IPS-15b (cell line): ENCODE measurements around the gene POU6F2.
"Not testable (repeated sequence)": the region's sequence is repeated elsewhere in the genome, so short reads cannot be mapped to it uniquely, and the experiment has no call there.

ENCODE experiments used
- H3K27me3 ChIP-seq: one replicate; pipeline ENCODE4 v1.6.1; 2013; ENCODE audit warnings: low read length; ENCODE audit not compliant: control insufficient read depth, insufficient read depth
- H3K36me3 ChIP-seq: one replicate; pipeline ENCODE4 v1.6.1; 2013; ENCODE audit warnings: low read length; ENCODE audit not compliant: control insufficient read depth, insufficient read depth
- H3K4me1 ChIP-seq: one replicate; pipeline ENCODE4 v1.6.1; 2013; ENCODE audit warnings: mild to moderate bottlenecking, low read length; ENCODE audit not compliant: control insufficient read depth, insufficient read depth
- H3K4me3 ChIP-seq: one replicate; pipeline ENCODE4 v1.5.1; 2013; ENCODE audit warnings: low read depth, low read length
- H3K9ac ChIP-seq: one replicate; pipeline ENCODE4 v1.6.1; 2013; ENCODE audit warnings: low read depth, mild to moderate bottlenecking, low read length
- H3K9me3 ChIP-seq: one replicate; pipeline ENCODE4 v1.6.1; 2013; ENCODE audit warnings: mild to moderate bottlenecking, low read length; ENCODE audit not compliant: control insufficient read depth, insufficient read depth

POU6F2 gene

GRCh38 chr7:39005036-39005435 lies 27.3 kb downstream of the POU6F2 start:
- H3K27me3 ChIP-seq, result no peaks in the 10 kb centered on the region

GRCh38 chr7:39005461-39005860 lies 27.8 kb downstream of the POU6F2 start:
- Histone ChIP-seq H3K36me3 (no peaks in the 10 kb centered on the region), H3K4me1 (no peaks in the 10 kb centered on the region), H3K9me3 (no peaks in the 10 kb centered on the region), H3K9ac (no peak overlapping the region), H3K27me3 (no peaks in the 10 kb centered on the region), H3K4me3 (no peak overlapping the region)

More at GRCh38 chr7:39005036-39005435, 27.3 kb downstream of the POU6F2 start:
- Histone ChIP-seq H3K4me3 (no peak overlapping the region), H3K9ac (no peak overlapping the region), H3K36me3 (no peaks in the 10 kb centered on the region), H3K9me3 (no peaks in the 10 kb centered on the region), H3K4me1 (no peaks in the 10 kb centered on the region)

- Histone ChIP-seq H3K9ac (peak overlapping the region; percentile 9), H3K4me3 (peak overlapping the region; percentile 47)
- H3K9me3 ChIP-seq, H3K27me3 ChIP-seq, H3K4me1 ChIP-seq, H3K36me3 ChIP-seq: not testable (repeated sequence)
Measured at GRCh38 chr7:39013049-39013939, 35.6 kb downstream of the POU6F2 start.

GRCh38 chr7:39016609-39017008 lies 38.9 kb downstream of the POU6F2 start:
- Histone ChIP-seq H3K27me3 (no peaks in the 10 kb centered on the region), H3K9me3 (no peaks in the 10 kb centered on the region), H3K4me3 (no peak overlapping the region), H3K9ac (no peak overlapping the region), H3K4me1 (no peaks in the 10 kb centered on the region), H3K36me3 (no peaks in the 10 kb centered on the region)

GRCh38 chr7:39017369-39017915 lies 39.7 kb downstream of the POU6F2 start:
- Histone ChIP-seq H3K27me3 (no peaks in the 10 kb centered on the region), H3K9me3 (no peaks in the 10 kb centered on the region), H3K4me1 (no peaks in the 10 kb centered on the region), H3K9ac (no peak overlapping the region), H3K36me3 (no peaks in the 10 kb centered on the region), H3K4me3 (no peak overlapping the region)

GRCh38 chr7:39022796-39023195 lies 45.1 kb downstream of the POU6F2 start:
- Histone ChIP-seq H3K4me1 (no peaks in the 10 kb centered on the region), H3K36me3 (no peaks in the 10 kb centered on the region), H3K27me3 (no peaks in the 10 kb centered on the region), H3K9me3 (no peaks in the 10 kb centered on the region), H3K9ac (no peak overlapping the region), H3K4me3 (no peak overlapping the region)

GRCh38 chr7:39027491-39027890 lies 49.8 kb downstream of the POU6F2 start:
- Histone ChIP-seq H3K4me3 (no peak overlapping the region), H3K9me3 (no peaks in the 10 kb centered on the region), H3K9ac (no peak overlapping the region), H3K27me3 (no peaks in the 10 kb centered on the region), H3K36me3 (no peaks in the 10 kb centered on the region), H3K4me1 (no peaks in the 10 kb centered on the region)

GRCh38 chr7:39033885-39034624 lies 56.3 kb downstream of the POU6F2 start:
- Histone ChIP-seq H3K4me1 (peaks cover 6% of the 10 kb centered on the region), H3K9me3 (no peaks in the 10 kb centered on the region), H3K36me3 (no peaks in the 10 kb centered on the region), H3K4me3 (no peak overlapping the region), H3K27me3 (no peaks in the 10 kb centered on the region), H3K9ac (no peak overlapping the region)

GRCh38 chr7:39035156-39035555 lies 57.4 kb downstream of the POU6F2 start:
- H3K27me3 ChIP-seq, result no peaks in the 10 kb centered on the region

GRCh38 chr7:39035903-39036302 lies 58.2 kb downstream of the POU6F2 start:
- Histone ChIP-seq H3K9ac (no peak overlapping the region), H3K9me3 (no peaks in the 10 kb centered on the region), H3K4me1 (peaks cover 6% of the 10 kb centered on the region), H3K4me3 (no peak overlapping the region), H3K36me3 (no peaks in the 10 kb centered on the region), H3K27me3 (no peaks in the 10 kb centered on the region)

More at GRCh38 chr7:39035156-39035555, 57.4 kb downstream of the POU6F2 start:
- H3K9me3 ChIP-seq, result no peaks in the 10 kb centered on the region
- no peaks in the 10 kb centered on the region for H3K36me3 ChIP-seq
- H3K9ac ChIP-seq, result peak overlapping the region; percentile 29
- H3K4me1 ChIP-seq, result peaks cover 6% of the 10 kb centered on the region
- H3K4me3 ChIP-seq, result no peak overlapping the region

- Histone ChIP-seq H3K4me1 (no peaks in the 10 kb centered on the region), H3K9me3 (no peaks in the 10 kb centered on the region), H3K27me3 (no peaks in the 10 kb centered on the region), H3K9ac (no peak overlapping the region), H3K36me3 (no peaks in the 10 kb centered on the region), H3K4me3 (no peak overlapping the region)
Measured at GRCh38 chr7:39042670-39043069, 65.0 kb downstream of the POU6F2 start.
